Colonic mucosa (tissue), 4 donors: Measurements from ENCODE around the gene GAL3ST3. TPM values are rescaled to one million over a fixed set of nuclear protein-coding genes. Genes with fewer than 3 reads are reported as not detected.

Experiments used
- DNase-seq: peaks from one replicate; pipeline ENCODE4 v3.0.0-alpha.2; 2020
- H3K27ac ChIP-seq: fragments of 200-600 bp; one replicate; pipeline ENCODE4 v1.8.0; 2021
- H3K27me3 ChIP-seq: fragments of 200-600 bp; one replicate; pipeline ENCODE4 v1.8.0; 2021
- H3K36me3 ChIP-seq: fragments of 200-600 bp; one replicate; pipeline ENCODE4 v1.8.0; 2021
- H3K4me1 ChIP-seq: fragments of 200-600 bp; one replicate; pipeline ENCODE4 v1.8.0; 2021; ENCODE audit warnings: mild to moderate bottlenecking
- H3K4me3 ChIP-seq: fragments of 200-600 bp; one replicate; pipeline ENCODE4 v1.8.0; 2021
- H3K9ac ChIP-seq, 2 donors: one replicate each; pipeline ENCODE4 v1.7.0; 2013; ENCODE audit warnings: control low read depth in 2 of 2, low read depth in 2 of 2, low read length in 2 of 2
- H3K9me3 ChIP-seq: fragments of 200-600 bp; one replicate; pipeline ENCODE4 v1.8.0; 2021
- intact Hi-C: fragments of 100-400 bp; cut with DNase I; formaldehyde crosslinking; loops from one replicate; pipeline ENCODE4 v1.14.1; 2022
- total RNA-seq, 2 donors: library from RNA; stranded (reverse); fragmentation: NEBNext Ultra II Directional in 1 of 2; extraction: Animal tissue kit (Norgen Biotek cat#: 25700) in 1 of 2; gene quantifications; one replicate each; pipeline ENCODE4 v1.2.1, GENCODE V29; 2021
- TF ChIP-seq, protein P1 (sequence below): fragments of 200-600 bp; IDR thresholded peaks from one replicate; pipeline ENCODE4 v1.8.0; 2022; ENCODE audit warnings: antibody characterized with exemption, mild to moderate bottlenecking
- donor health status: healthy.
- donor health status: DM: no; HTN: no; CAD: no.
- donor health status: DM: no; HTN: no; CAD: no.

The GAL3ST3 gene
- total RNA-seq, 2 donors from 2014 or later: not detected

DNA sequence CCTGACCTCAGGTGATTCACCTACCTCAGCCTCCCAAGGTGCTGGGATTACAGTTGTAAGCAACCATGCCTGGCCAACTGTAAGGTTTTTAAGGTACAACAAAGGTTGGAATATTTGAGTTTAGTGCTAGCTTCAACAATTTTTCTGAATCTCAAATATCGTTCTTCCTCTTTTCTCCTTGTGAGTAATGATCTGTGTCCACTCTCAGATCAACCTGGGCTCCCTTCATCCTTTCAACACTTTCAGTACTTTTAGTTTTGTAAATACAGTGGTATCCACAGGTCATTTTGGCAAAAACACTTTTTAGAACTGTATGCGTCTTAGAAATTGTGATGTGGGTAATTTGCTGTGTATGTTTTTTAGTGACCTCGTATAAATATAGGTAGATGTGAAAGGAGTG lies 29.0 kb upstream of the GAL3ST3 start:
- H3K27ac ChIP-seq: no peak overlapping the region
- no peaks in the 10 kb centered on the region for H3K36me3 ChIP-seq
- DNase-seq: no peak
- H3K9ac ChIP-seq: no peak overlapping the region
- intact Hi-C loops: no loop called here
- peaks cover 20% of the 10 kb centered on the region for H3K4me1 ChIP-seq
- TF ChIP-seq, protein P1, sequence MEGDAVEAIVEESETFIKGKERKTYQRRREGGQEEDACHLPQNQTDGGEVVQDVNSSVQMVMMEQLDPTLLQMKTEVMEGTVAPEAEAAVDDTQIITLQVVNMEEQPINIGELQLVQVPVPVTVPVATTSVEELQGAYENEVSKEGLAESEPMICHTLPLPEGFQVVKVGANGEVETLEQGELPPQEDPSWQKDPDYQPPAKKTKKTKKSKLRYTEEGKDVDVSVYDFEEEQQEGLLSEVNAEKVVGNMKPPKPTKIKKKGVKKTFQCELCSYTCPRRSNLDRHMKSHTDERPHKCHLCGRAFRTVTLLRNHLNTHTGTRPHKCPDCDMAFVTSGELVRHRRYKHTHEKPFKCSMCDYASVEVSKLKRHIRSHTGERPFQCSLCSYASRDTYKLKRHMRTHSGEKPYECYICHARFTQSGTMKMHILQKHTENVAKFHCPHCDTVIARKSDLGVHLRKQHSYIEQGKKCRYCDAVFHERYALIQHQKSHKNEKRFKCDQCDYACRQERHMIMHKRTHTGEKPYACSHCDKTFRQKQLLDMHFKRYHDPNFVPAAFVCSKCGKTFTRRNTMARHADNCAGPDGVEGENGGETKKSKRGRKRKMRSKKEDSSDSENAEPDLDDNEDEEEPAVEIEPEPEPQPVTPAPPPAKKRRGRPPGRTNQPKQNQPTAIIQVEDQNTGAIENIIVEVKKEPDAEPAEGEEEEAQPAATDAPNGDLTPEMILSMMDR: no peak
- H3K9me3 ChIP-seq: no peaks in the 10 kb centered on the region
- H3K4me3 ChIP-seq: no peak overlapping the region
- H3K27me3 ChIP-seq: no peaks in the 10 kb centered on the region

DNA sequence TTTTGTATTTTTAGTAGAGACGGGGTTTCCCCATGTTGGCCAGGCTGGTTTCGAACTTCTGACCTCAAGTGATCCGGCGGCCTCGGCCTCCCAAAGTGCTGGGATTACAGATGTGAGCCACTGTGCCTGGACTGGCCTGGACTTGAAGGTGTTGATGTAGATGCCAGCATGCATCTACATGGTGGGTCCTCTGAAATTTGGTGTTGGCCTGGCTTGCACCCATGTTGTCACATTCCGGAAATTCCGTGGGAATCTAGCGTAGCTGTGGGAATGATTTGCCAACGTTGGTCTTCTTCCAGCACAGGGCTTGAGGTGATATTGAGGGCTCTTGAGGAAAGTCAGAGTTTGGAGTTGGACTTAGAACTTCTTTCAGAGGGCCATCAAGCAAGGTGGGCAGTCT lies 27.6 kb upstream of the GAL3ST3 start:
- no peak overlapping the region for H3K9ac ChIP-seq
- intact Hi-C loops: no loop called here
- DNase-seq: no peak
- no peak overlapping the region for H3K27ac ChIP-seq
- no peak overlapping the region for H3K4me3 ChIP-seq
- H3K36me3 ChIP-seq: no peaks in the 10 kb centered on the region
- no peaks in the 10 kb centered on the region for H3K9me3 ChIP-seq
- TF ChIP-seq, protein P1: no peak
- peaks cover 15% of the 10 kb centered on the region for H3K4me1 ChIP-seq
- H3K27me3 ChIP-seq: no peaks in the 10 kb centered on the region

DNA sequence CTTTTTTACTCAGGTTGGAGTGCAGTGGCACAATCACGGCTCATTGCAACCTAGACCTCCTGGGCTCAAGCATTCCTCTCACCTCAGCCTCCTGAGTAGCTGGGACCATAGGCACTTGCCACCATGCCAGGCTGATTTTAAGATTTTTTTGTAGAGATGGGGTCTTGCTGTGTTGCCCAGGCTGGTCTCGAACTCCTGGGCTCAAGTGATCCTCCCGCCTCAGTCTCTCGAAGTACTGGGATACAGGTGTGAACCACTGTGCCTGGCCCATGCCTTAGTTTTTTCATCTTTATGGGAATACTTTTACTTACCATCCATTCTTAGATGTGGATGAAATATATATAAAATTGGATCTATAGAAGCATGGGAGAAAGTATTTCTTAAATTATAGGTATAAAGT lies 26.3 kb upstream of the GAL3ST3 start:
- H3K9me3 ChIP-seq: no peaks in the 10 kb centered on the region
- peaks cover 7% of the 10 kb centered on the region for H3K4me1 ChIP-seq
- intact Hi-C loops: no loop called here
- no peak overlapping the region for H3K4me3 ChIP-seq
- no peak overlapping the region for H3K9ac ChIP-seq
- TF ChIP-seq, protein P1: no peak
- H3K27ac ChIP-seq: no peak overlapping the region
- no peak for DNase-seq
- no peaks in the 10 kb centered on the region for H3K27me3 ChIP-seq
- H3K36me3 ChIP-seq: no peaks in the 10 kb centered on the region

DNA sequence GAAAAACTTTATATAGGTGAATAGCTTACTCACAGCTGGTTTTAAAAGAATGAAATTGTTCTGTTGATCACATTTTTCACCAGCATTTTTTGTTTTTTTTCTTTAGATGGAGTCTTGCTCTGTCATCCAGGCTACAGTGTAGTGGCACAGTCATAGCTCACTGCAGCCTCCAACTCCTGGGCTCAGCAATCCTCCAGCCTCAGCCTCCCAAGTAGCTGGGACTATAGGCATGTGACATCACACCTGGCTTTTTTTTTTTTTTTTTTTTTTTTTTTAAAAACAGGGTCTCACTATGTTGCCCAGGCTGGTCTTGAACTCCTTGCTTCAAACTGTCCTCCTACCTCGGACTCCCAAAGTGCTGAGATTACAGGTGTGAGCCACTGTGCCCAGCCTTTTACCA lies 24.7 kb upstream of the GAL3ST3 start:
- no peak overlapping the region for H3K9ac ChIP-seq
- no peaks in the 10 kb centered on the region for H3K36me3 ChIP-seq
- H3K27me3 ChIP-seq: no peaks in the 10 kb centered on the region
- no peak for DNase-seq
- H3K27ac ChIP-seq: no peak overlapping the region
- TF ChIP-seq, protein P1: no peak
- H3K4me3 ChIP-seq: no peak overlapping the region
- intact Hi-C loops: no loop called here
- H3K4me1 ChIP-seq: no peaks in the 10 kb centered on the region
- H3K9me3 ChIP-seq: no peaks in the 10 kb centered on the region

DNA sequence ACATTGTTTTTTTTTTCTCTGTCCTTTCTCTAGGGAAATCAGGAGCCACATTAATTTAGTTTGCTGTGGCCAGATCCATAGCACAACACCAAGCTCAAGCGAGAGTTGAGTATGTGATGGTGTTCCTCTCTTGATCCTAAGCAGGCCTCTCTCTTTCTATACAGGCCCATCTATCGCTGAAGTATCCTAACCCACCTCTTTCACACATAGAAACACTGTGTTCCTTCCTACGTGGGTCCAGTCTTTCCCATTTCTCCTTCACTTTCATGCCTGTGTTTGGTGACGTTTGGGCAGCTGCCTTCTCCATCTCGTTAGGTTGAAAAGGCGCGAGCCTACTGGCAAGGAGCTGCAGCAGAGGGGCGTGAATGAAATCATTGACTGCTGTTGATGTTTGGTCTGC lies 23.6 kb upstream of the GAL3ST3 start:
- DNase-seq: peak; percentile 9
- Histone ChIP-seq H3K9me3 (no peaks in the 10 kb centered on the region), H3K9ac (no peak overlapping the region), H3K36me3 (no peaks in the 10 kb centered on the region), H3K4me3 (no peak overlapping the region), H3K27me3 (no peaks in the 10 kb centered on the region), H3K4me1 (no peaks in the 10 kb centered on the region), H3K27ac (no peak overlapping the region)
- intact Hi-C loops: no loop called here
- TF ChIP-seq, protein P1: no peak

DNA sequence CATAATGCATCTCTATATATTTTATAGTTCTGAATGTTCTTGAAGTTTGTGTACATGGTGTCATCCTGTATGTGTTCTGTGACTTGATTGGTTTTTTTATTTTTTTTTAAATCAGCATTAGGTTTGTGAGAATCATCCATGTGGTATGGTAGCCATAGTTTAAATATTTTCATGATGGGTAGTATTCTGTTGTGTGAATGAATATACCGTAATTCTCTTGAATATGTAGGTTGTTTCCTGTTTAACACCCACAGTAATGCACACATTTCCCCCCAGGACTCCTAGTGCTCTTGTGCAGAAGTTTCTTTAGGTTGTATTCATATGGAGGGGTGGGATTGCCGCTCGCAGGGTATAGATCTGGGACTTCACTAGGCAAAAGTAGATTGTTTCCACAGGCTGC lies 23.1 kb upstream of the GAL3ST3 start:
- no peak overlapping the region for H3K9ac ChIP-seq
- no peaks in the 10 kb centered on the region for H3K9me3 ChIP-seq
- H3K27me3 ChIP-seq: no peaks in the 10 kb centered on the region
- TF ChIP-seq, protein P1: no peak
- H3K36me3 ChIP-seq: no peaks in the 10 kb centered on the region
- peak; percentile 7 for DNase-seq
- peak overlapping the region; percentile 96 for H3K4me3 ChIP-seq
- intact Hi-C loops: no loop called here
- H3K27ac ChIP-seq: no peak overlapping the region
- H3K4me1 ChIP-seq: no peaks in the 10 kb centered on the region
